Esophagus squamous epithelium (tissue), 4 donors: Measurements from ENCODE around the gene KCNJ12.
"Not testable (repeated sequence)": the region's sequence is repeated elsewhere in the genome, so short reads cannot be mapped to it uniquely, and the experiment has no call there.

Source experiments
- POLR2A ChIP-seq, 4 donors: fragments of 450-650 bp; IDR thresholded peaks; one replicate each; pipeline ENCODE4 v1.6.1; 2017; ENCODE audit warnings: antibody characterized with exemption in 4 of 4, mild to moderate bottlenecking in 4 of 4, moderate library complexity in 3 of 4
- TF ChIP-seq, protein P1 (sequence below), 6 experiments: fragments of 450-650 bp in 4 of 6; fragments of 200-600 bp in 2 of 6; sonication (generic) in 2 of 6; IDR thresholded peaks; one replicate each; pipeline ENCODE4 v1.5.1; 2016 to 2019; ENCODE audit warnings: antibody characterized with exemption in 6 of 6, mild to moderate bottlenecking in 4 of 6, moderate library complexity in 4 of 6

GRCh38 chr17:21434976-21435375 lies 58.8 kb downstream of the KCNJ12 start:
- TF ChIP-seq, protein P1, sequence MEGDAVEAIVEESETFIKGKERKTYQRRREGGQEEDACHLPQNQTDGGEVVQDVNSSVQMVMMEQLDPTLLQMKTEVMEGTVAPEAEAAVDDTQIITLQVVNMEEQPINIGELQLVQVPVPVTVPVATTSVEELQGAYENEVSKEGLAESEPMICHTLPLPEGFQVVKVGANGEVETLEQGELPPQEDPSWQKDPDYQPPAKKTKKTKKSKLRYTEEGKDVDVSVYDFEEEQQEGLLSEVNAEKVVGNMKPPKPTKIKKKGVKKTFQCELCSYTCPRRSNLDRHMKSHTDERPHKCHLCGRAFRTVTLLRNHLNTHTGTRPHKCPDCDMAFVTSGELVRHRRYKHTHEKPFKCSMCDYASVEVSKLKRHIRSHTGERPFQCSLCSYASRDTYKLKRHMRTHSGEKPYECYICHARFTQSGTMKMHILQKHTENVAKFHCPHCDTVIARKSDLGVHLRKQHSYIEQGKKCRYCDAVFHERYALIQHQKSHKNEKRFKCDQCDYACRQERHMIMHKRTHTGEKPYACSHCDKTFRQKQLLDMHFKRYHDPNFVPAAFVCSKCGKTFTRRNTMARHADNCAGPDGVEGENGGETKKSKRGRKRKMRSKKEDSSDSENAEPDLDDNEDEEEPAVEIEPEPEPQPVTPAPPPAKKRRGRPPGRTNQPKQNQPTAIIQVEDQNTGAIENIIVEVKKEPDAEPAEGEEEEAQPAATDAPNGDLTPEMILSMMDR (IDR thresholded peaks at IDR 0.05), result not testable (repeated sequence)
- not testable (repeated sequence) for TF ChIP-seq POLR2A (IDR thresholded peaks at IDR 0.05)
